Measurements from ENCODE around the gene SIGLEC10. TPM values are rescaled to one million over a fixed set of nuclear protein-coding genes. Genes with fewer than 3 reads are reported as not detected.
A peak's percentile ranks its signal among the peaks of the same experiment; 100 is the strongest.
"Not testable (repeated sequence)": the region's sequence is repeated elsewhere in the genome, so short reads cannot be mapped to it uniquely, and the experiment has no call there.

Gene SIGLEC10
- total RNA-seq, 1 donor from 2014 or later = 2.3 TPM

GRCh38 chr19:51421229-51422052, 4.0 kb upstream of the SIGLEC10 start:
- DNase-seq = no peak
- no peak overlapping the region for H3K27ac Mint-ChIP-seq
- no peaks in the 10 kb centered on the region for H3K36me3 Mint-ChIP-seq (ENCODE audit: low read depth)
- peaks cover 17% of the 10 kb centered on the region for H3K4me1 Mint-ChIP-seq
- H3K9me3 Mint-ChIP-seq = no peaks in the 10 kb centered on the region
- intact Hi-C loops (cut with micrococcal nuclease) = loop anchor here (1.0 to 2.0 kb wide), 3 partner anchors 19 to 236 kb away; no protein-coding TSS in a partner anchor
- peak overlapping the region; percentile 44 for H3K4me3 Mint-ChIP-seq
- peaks cover 19% of the 10 kb centered on the region for H3K27me3 Mint-ChIP-seq

GRCh38 chr19:51420511-51420910, 3.1 kb upstream of the SIGLEC10 start:
- H3K36me3 Mint-ChIP-seq (ENCODE audit: low read depth); H3K4me3 Mint-ChIP-seq; H3K9me3 Mint-ChIP-seq; DNase-seq; H3K27ac Mint-ChIP-seq; intact Hi-C loops (cut with micrococcal nuclease): not testable (repeated sequence)
- Mint-ChIP-seq H3K27me3 (peaks cover 19% of the 10 kb centered on the region), H3K4me1 (peaks cover 17% of the 10 kb centered on the region)

GRCh38 chr19:51418707-51419106, 1.3 kb upstream of the SIGLEC10 start:
- Mint-ChIP-seq H3K9me3 (no peaks in the 10 kb centered on the region), H3K36me3 (ENCODE audit: low read depth) (no peaks in the 10 kb centered on the region), H3K4me1 (peaks cover 16% of the 10 kb centered on the region), H3K27ac (peak overlapping the region; percentile 16), H3K27me3 (peaks cover 19% of the 10 kb centered on the region), H3K4me3 (no peak overlapping the region)
- DNase-seq = no peak
- intact Hi-C loops (cut with micrococcal nuclease) = no loop called here

DNA sequence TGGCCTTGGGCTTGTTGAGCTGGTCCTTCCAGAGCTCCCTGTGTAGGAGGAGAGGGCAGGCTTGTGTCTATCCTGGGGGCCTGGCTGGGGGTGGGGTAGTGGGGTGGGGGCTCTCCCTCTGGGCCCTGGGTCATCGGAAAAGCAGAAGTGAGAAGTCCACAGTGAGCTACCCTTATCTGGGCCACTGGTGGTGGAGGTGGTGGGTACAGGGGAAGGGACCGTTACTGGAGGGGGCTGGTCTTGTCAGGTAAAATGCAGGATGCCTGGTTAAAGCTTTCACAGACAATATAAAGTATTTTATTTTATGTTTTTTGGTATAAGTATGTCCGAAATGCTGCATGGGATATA, 342 bp upstream of the SIGLEC10 start:
- Mint-ChIP-seq H3K4me3 (peak overlapping the region; percentile 63), H3K27ac (peak overlapping the region; percentile 60), H3K36me3 (ENCODE audit: low read depth) (no peaks in the 10 kb centered on the region), H3K9me3 (no peaks in the 10 kb centered on the region), H3K4me1 (peaks cover 16% of the 10 kb centered on the region), H3K27me3 (peaks cover 17% of the 10 kb centered on the region)
- no peak for DNase-seq
- intact Hi-C loops (cut with micrococcal nuclease) = loop anchor here (1.0 kb wide), 1 partner anchor 220 kb away; no protein-coding TSS in a partner anchor

DNA sequence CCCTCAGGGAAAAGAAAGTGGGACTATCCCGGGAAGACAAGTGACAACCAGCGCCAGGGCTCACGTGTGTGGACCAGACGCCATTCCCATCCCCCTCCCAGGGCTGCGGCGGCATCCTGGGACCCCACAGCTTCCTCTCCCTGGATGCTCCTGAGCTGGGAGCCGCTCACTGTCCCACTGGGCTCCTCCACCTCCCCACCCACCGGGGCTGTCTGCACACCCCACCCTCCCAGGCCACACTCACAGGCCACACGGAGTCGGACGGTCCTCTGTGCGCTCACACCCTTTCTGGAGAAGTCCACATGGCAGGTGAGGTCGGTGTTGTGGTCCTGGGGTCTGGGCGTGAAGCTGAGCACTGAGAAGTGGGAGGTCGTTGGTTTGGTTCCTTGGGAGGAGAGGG, 1.0 kb downstream of the SIGLEC10 start:
- H3K9me3 Mint-ChIP-seq; H3K27ac Mint-ChIP-seq; H3K4me3 Mint-ChIP-seq; H3K36me3 Mint-ChIP-seq (ENCODE audit: low read depth); intact Hi-C loops (cut with micrococcal nuclease); DNase-seq: not testable (repeated sequence)
- H3K27me3 Mint-ChIP-seq = peaks cover 14% of the 10 kb centered on the region
- peaks cover 12% of the 10 kb centered on the region for H3K4me1 Mint-ChIP-seq

DNA sequence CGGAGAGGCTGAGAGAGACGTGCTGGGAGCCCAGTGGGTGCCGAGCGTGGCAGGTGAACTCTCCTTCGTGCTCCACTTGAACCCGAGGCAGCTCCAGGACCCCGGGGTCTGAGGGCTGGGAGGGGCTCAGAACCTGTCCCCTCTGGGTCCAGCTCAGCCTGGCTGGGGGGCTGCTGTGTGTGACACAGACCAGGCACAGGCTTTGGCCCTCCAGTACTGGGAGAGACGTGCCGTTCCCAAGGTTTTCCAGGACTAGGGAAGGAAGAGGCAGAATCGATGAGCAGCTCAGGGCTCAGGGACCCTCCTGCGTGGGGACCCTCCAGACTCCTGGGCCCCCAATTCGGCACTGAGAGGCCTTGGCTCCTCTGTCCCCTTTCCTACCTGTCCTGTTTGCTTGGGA, 2.3 kb downstream of the SIGLEC10 start:
- H3K27ac Mint-ChIP-seq = no peak overlapping the region

DNA sequence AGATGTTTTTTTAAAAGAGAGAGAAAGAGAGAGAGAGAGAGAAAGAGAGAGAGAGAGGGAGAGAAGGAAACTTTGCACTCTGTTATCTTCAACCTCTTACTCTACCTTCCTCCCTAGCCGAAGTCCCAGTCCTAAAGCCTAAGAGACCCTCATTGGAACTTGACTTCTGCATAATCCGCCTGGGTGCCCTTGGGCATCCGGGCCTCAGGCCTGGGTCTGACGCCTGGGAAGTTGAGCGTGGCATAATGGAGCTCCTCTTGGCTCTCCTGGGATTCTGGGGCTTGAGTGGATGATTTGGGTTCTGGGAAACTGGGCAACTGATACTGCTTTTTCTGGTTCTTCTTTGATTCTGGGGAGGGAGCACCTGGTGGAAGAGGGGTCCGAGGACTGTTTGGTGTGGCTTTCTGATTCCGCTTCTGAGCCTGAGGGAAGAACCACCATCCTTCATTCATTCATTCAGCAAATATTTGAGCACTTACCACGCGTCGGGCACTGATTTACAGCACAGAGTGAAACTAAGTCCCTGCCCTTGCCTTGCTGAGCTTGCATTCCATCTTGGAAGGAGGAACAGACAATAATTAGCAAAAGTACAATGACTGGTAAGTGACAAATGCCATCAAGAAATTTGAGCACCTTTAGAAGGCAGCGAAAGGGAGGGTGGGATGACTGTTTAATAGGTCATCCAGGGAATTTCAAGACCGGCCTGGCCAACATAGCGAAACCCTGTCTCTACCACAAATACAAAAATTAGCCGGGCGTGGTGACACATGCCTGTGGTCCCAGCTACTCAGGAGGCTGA, 6.3 kb downstream of the SIGLEC10 start:
- Mint-ChIP-seq H3K27ac (peak overlapping the region; percentile 56), H3K4me3 (no peak overlapping the region), H3K4me1 (peaks cover 7% of the 10 kb centered on the region), H3K36me3 (ENCODE audit: low read depth) (no peaks in the 10 kb centered on the region), H3K27me3 (no peaks in the 10 kb centered on the region), H3K9me3 (no peaks in the 10 kb centered on the region)
- intact Hi-C loops (cut with micrococcal nuclease) = no loop called here
- DNase-seq = no peak

More for the DNA sequence above, 2.3 kb downstream of the SIGLEC10 start:
- Mint-ChIP-seq H3K27me3 (peaks cover 8% of the 10 kb centered on the region), H3K36me3 (ENCODE audit: low read depth) (no peaks in the 10 kb centered on the region), H3K4me1 (peaks cover 10% of the 10 kb centered on the region), H3K4me3 (no peak overlapping the region), H3K9me3 (no peaks in the 10 kb centered on the region)
- intact Hi-C loops (cut with micrococcal nuclease) = no loop called here
- DNase-seq = no peak

DNA sequence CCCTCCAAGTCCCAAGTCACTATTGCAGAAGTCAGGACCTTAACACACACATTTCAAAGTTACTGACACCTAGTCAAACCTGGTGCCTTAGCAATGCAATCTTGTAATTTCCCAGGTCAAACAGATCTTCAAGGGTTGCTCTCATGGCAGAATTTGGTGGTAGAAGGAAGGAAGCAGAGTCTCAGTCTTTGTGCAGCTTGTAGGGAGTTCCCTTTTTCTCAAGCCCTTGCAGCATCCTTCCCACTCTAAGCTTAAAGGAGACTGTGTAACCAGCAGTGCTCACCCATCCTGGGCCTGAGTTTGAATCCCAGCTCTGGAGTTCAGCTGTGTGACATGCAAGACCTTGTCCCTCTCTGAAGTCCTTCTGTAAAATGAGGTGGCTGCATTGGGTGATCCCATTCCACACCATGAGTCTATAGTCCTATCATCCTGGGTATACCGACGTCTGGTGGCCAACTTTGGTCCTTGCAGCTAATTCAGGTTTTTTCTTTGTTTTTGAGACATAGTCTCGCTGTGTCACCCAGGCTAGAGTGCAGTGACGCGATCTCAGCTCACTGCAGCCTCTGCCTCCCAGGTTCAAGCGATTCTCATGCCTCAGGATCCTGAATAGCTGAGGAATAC, 9.8 kb downstream of the SIGLEC10 start:
- peak; percentile 79 for DNase-seq
- no peak overlapping the region for H3K4me3 Mint-ChIP-seq
- no peaks in the 10 kb centered on the region for H3K27me3 Mint-ChIP-seq
- no peak overlapping the region for H3K27ac Mint-ChIP-seq
- H3K9me3 Mint-ChIP-seq = no peaks in the 10 kb centered on the region
- peaks cover 7% of the 10 kb centered on the region for H3K4me1 Mint-ChIP-seq
- intact Hi-C loops (cut with micrococcal nuclease) = loop anchor here (1.0 kb wide), 1 partner anchor 68 kb away; no protein-coding TSS in a partner anchor
- H3K36me3 Mint-ChIP-seq (ENCODE audit: low read depth) = no peaks in the 10 kb centered on the region

GRCh38 chr19:51402117-51402516, 15.3 kb downstream of the SIGLEC10 start:
- DNase-seq = no peak
- H3K4me1 Mint-ChIP-seq = peaks cover 11% of the 10 kb centered on the region
- intact Hi-C loops (cut with micrococcal nuclease) = no loop called here
- peaks cover 2% of the 10 kb centered on the region for H3K36me3 Mint-ChIP-seq (ENCODE audit: low read depth)
- H3K9me3 Mint-ChIP-seq = no peaks in the 10 kb centered on the region
- H3K27ac Mint-ChIP-seq = no peak overlapping the region
- no peak overlapping the region for H3K4me3 Mint-ChIP-seq
- H3K27me3 Mint-ChIP-seq = no peaks in the 10 kb centered on the region

DNA sequence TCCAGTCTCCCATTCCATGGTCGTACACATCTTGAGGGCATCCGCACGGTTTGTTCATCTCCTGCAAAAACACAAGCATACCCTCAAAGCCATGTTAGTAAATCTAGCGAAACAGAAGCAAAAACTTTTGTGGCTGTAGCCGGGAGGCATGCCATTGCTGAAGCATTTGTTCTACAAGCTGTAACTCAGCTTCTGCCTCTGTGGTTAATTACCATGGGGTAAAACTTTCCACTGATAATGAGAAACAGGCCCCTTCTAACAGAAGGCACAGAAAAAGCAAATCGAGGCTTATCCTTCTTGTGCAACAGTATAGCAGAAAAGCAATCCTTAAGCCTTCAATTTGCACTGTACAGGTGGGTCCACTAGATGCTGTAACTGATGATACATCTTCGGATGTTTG, 17.5 kb downstream of the SIGLEC10 start:
- not testable (repeated sequence) for H3K4me3 Mint-ChIP-seq; DNase-seq; H3K27me3 Mint-ChIP-seq; H3K9me3 Mint-ChIP-seq; H3K36me3 Mint-ChIP-seq (ENCODE audit: low read depth); H3K27ac Mint-ChIP-seq
- H3K4me1 Mint-ChIP-seq = peaks cover 22% of the 10 kb centered on the region
- intact Hi-C loops (cut with micrococcal nuclease) = loop anchor here (2.0 to 10.0 kb wide), 2 partner anchors 145 to 257 kb away; partner anchors contain the start of gene SIGLECL1

GRCh38 chr19:51399231-51399630, 18.2 kb downstream of the SIGLEC10 start:
- intact Hi-C loops (cut with micrococcal nuclease) = loop anchor here (2.0 to 10.0 kb wide), 2 partner anchors 144 to 258 kb away; partner anchors contain the start of gene SIGLECL1
- Mint-ChIP-seq H3K4me3 (no peak overlapping the region), H3K27ac (no peak overlapping the region), H3K27me3 (no peaks in the 10 kb centered on the region), H3K4me1 (peaks cover 28% of the 10 kb centered on the region), H3K9me3 (no peaks in the 10 kb centered on the region), H3K36me3 (ENCODE audit: low read depth) (peaks cover 4% of the 10 kb centered on the region)
- DNase-seq = no peak

DNA sequence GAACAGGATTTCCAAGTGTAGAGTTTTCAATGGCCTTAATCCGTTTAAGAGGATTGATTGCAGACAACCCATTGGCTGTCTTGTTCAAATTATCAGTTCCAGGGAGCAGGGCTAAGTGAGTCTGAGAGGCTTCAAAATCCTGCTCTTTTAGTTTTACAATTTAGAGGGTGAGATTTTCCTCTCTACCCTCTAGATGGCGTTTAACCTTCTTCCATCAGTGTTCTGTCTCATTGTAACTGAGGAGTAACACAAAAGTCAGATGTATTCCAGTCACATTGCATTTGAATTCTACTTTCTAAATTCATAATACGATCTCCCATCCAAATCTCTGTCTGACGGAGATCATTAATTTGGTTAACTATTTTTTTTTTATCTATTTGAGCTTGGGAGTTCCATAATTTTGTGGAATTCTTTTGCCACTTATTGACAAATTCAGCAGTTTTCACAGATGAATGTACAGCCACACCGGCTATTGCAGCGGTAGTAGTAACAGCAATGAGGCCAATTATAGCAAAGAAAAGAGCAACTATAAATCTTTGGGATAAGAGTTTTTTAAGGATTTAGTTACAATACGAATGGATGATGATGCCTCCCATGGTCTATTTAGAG, 19.2 kb downstream of the SIGLEC10 start:
- Mint-ChIP-seq H3K4me1 (peaks cover 34% of the 10 kb centered on the region), H3K27ac (no peak overlapping the region), H3K36me3 (ENCODE audit: low read depth) (peaks cover 4% of the 10 kb centered on the region), H3K27me3 (no peaks in the 10 kb centered on the region), H3K9me3 (no peaks in the 10 kb centered on the region), H3K4me3 (no peak overlapping the region)
- no peak for DNase-seq
- intact Hi-C loops (cut with micrococcal nuclease) = loop anchor here (2.0 to 10.0 kb wide), 2 partner anchors 143 to 259 kb away; partner anchors contain the start of gene SIGLECL1

DNA sequence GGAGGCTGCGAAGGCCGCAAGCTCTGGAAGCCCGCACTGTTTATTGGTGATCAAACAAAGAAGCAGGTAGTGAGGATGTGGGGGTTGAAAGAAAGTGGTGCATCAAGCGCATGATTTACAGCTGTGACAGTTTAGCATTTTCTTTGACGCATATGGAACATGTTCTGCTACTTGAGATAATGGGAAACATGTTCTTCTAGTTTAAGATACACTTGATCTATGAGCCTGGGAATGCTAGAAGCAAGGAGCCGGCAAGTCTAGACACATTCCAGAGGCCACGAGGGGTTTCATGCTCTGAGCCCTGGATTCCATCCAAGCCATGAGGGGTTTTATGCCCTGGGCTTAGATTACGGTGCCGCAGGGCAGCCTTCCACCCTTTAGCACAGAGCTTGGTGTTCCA, 20.0 kb downstream of the SIGLEC10 start:
- intact Hi-C loops (cut with micrococcal nuclease) = loop anchor here (10.0 kb wide), 1 partner anchor 143 kb away; the partner anchor contains the start of gene SIGLECL1
- H3K36me3 Mint-ChIP-seq (ENCODE audit: low read depth); H3K4me3 Mint-ChIP-seq; DNase-seq; H3K27ac Mint-ChIP-seq; H3K9me3 Mint-ChIP-seq; H3K27me3 Mint-ChIP-seq: not testable (repeated sequence)
- peaks cover 41% of the 10 kb centered on the region for H3K4me1 Mint-ChIP-seq
